ENCODE data around the gene ARPP21.

ARPP21 gene

DNA sequence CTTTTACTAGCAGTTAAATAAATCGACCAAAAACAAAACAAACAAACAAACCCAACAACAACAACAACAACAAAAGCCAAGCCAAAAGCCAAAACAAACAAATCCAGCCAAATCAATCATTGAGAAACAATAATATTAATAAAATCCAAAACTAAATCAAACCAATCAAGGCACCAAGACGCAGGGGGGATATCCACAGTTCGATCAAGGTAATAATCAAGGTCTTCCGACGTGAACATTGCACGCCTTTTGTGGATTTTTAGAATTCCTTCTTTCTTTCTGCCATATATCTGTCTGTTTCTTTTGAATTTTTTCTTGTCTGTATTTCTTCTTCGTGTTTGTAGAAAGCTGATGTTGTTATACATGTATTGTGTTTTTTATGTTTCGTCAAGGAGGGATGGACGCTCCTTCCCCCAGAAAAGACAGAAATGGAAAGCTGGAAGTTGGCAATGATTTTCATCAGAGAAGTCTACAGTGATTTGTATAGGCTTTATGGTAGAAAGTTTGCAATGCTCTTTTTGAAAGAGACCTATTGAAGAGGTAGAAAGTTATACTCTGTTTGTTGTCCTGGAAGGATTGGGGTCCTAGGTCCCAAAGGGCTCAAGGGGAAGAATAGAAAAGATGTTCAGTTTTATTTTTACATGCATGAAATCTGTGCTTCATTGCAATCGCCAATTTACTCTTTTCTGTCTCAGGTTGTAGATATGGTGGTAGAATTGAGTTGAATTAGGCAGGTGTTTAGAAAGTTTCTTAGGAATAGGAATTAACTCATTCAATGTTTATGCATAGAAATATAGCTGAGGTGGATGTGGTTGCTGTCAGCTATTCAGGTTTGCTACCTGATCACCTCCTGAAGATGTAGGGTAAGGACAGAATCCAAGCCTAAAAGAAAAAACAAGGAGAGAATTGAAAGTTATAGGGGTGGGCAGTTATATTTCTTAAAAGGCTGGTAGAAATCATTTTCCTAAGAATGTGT lies 1.2 kb downstream of the ARPP21 start:
- no peaks in the 10 kb centered on the region for H3K36me3 ChIP-seq (ENCODE audit: insufficient read depth)
- peaks cover 3% of the 10 kb centered on the region for H3K4me1 ChIP-seq (ENCODE audit: low read depth, poor library complexity, severe bottlenecking)
- no peaks in the 10 kb centered on the region for H4K20me1 ChIP-seq (ENCODE audit: insufficient read depth)
- no peaks in the 10 kb centered on the region for H3K27me3 ChIP-seq (ENCODE audit: insufficient read depth, low read depth)
- no peak overlapping the region for H3K27ac ChIP-seq
- no peaks in the 10 kb centered on the region for H3K79me2 ChIP-seq (ENCODE audit: insufficient read depth, low read depth)
- H2AFZ ChIP-seq (ENCODE audit: low read depth): no peak overlapping the region
- no peak overlapping the region for H3K4me3 ChIP-seq (IDR thresholded peaks at IDR 0.05; ENCODE audit: insufficient read depth, low read depth, low read length)
- no peak overlapping the region for H3K9ac ChIP-seq
- TF ChIP-seq, protein P1, sequence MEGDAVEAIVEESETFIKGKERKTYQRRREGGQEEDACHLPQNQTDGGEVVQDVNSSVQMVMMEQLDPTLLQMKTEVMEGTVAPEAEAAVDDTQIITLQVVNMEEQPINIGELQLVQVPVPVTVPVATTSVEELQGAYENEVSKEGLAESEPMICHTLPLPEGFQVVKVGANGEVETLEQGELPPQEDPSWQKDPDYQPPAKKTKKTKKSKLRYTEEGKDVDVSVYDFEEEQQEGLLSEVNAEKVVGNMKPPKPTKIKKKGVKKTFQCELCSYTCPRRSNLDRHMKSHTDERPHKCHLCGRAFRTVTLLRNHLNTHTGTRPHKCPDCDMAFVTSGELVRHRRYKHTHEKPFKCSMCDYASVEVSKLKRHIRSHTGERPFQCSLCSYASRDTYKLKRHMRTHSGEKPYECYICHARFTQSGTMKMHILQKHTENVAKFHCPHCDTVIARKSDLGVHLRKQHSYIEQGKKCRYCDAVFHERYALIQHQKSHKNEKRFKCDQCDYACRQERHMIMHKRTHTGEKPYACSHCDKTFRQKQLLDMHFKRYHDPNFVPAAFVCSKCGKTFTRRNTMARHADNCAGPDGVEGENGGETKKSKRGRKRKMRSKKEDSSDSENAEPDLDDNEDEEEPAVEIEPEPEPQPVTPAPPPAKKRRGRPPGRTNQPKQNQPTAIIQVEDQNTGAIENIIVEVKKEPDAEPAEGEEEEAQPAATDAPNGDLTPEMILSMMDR (conservative IDR thresholded peaks at IDR 0.05; ENCODE audit: low read depth, low read length): no peak
- H3K4me2 ChIP-seq: no peak overlapping the region

DNA sequence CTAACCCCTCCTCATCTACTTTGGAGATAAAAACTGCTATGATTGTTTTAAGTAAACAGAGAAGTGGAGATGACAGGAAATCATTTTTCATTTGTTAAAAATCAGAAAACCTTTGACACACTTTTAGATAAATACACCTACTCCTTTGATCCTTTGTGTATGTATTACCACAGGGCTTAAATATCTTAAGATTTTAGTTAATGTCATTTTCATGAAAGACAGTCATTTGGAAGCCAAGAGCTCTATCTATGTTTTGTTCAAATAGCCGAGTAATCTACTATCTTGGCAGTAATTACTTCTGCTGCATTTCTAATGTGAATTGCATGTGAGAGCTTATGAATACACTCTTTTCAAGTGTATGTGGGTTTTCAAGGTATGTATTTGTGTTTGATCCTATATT lies 2.0 kb downstream of the ARPP21 start:
- no peaks in the 10 kb centered on the region for H4K20me1 ChIP-seq (ENCODE audit: insufficient read depth)
- no peak overlapping the region for H3K4me2 ChIP-seq
- H3K27me3 ChIP-seq (ENCODE audit: insufficient read depth, low read depth): no peaks in the 10 kb centered on the region
- no peaks in the 10 kb centered on the region for H3K79me2 ChIP-seq (ENCODE audit: insufficient read depth, low read depth)
- no peak overlapping the region for H3K4me3 ChIP-seq (IDR thresholded peaks at IDR 0.05; ENCODE audit: insufficient read depth, low read depth, low read length)
- H3K9ac ChIP-seq: no peak overlapping the region
- H3K36me3 ChIP-seq (ENCODE audit: insufficient read depth): no peaks in the 10 kb centered on the region
- TF ChIP-seq, protein P1 (conservative IDR thresholded peaks at IDR 0.05; ENCODE audit: low read depth, low read length): no peak
- peaks cover 3% of the 10 kb centered on the region for H3K4me1 ChIP-seq (ENCODE audit: low read depth, poor library complexity, severe bottlenecking)
- no peak overlapping the region for H2AFZ ChIP-seq (ENCODE audit: low read depth)
- H3K27ac ChIP-seq: no peak overlapping the region

DNA sequence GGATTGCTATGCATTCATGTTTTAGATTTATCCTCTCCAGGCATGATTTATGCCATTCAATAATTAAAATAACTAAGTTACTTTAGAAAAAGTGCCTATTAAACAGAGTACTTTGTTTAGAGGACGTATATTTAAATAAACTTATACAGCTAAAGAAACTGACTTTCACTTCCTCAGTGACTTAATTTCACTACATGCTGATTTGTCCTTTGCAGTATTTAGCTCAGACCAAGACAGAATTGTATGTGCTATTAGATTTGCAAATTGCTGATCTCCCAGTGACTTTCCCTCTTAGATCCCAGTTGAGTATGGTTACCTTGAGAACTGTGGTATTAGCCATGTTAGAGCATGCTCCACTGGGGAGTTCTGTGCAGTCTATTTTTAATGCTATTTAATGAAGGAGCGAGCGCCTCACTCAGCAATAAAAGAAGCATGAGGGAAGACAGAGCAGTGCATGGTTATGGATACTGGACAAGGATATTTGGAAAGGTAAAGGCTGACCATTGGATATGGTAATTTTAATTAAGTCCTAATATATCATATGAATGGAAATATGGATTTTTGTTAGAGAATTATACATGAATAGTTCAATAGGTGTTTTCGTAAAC lies 2.7 kb downstream of the ARPP21 start:
- H3K4me3 ChIP-seq (IDR thresholded peaks at IDR 0.05; ENCODE audit: insufficient read depth, low read depth, low read length): no peak overlapping the region
- no peaks in the 10 kb centered on the region for H4K20me1 ChIP-seq (ENCODE audit: insufficient read depth)
- H3K4me1 ChIP-seq (ENCODE audit: low read depth, poor library complexity, severe bottlenecking): peaks cover 3% of the 10 kb centered on the region
- H3K9ac ChIP-seq: no peak overlapping the region
- H3K79me2 ChIP-seq (ENCODE audit: insufficient read depth, low read depth): no peaks in the 10 kb centered on the region
- H3K27me3 ChIP-seq (ENCODE audit: insufficient read depth, low read depth): no peaks in the 10 kb centered on the region
- TF ChIP-seq, protein P1 (conservative IDR thresholded peaks at IDR 0.05; ENCODE audit: low read depth, low read length): no peak
- no peak overlapping the region for H3K4me2 ChIP-seq
- no peaks in the 10 kb centered on the region for H3K36me3 ChIP-seq (ENCODE audit: insufficient read depth)
- H2AFZ ChIP-seq (ENCODE audit: low read depth): no peak overlapping the region
- no peak overlapping the region for H3K27ac ChIP-seq

DNA sequence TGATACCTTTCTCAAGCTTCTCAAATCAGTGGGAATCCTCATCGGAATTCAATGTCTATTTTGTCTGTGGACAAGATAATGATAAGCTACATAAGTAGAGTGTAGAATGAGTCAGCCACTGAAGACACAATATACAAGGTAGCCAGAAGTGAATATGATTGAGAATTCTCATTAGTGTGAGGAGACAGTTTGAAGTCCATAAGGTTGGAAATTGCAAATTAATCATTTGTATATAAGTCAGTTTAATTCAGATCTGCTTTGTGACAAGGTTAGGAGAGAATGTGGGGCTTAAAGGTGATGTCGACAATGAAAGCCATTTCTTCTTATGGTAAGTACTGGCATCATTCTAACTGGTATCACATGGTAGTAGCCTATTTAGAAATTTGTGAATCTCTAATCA lies 4.2 kb downstream of the ARPP21 start:
- peaks cover 3% of the 10 kb centered on the region for H3K4me1 ChIP-seq (ENCODE audit: low read depth, poor library complexity, severe bottlenecking)
- TF ChIP-seq, protein P1 (conservative IDR thresholded peaks at IDR 0.05; ENCODE audit: low read depth, low read length): no peak
- H2AFZ ChIP-seq (ENCODE audit: low read depth): no peak overlapping the region
- no peak overlapping the region for H3K4me2 ChIP-seq
- no peak overlapping the region for H3K9ac ChIP-seq
- H3K79me2 ChIP-seq (ENCODE audit: insufficient read depth, low read depth): no peaks in the 10 kb centered on the region
- H3K36me3 ChIP-seq (ENCODE audit: insufficient read depth): no peaks in the 10 kb centered on the region
- no peak overlapping the region for H3K4me3 ChIP-seq (IDR thresholded peaks at IDR 0.05; ENCODE audit: insufficient read depth, low read depth, low read length)
- H3K27me3 ChIP-seq (ENCODE audit: insufficient read depth, low read depth): no peaks in the 10 kb centered on the region
- H4K20me1 ChIP-seq (ENCODE audit: insufficient read depth): no peaks in the 10 kb centered on the region
- H3K27ac ChIP-seq: no peak overlapping the region

Measured in KMS-11 (cell line).